Transverse colon (tissue), 4 donors: ENCODE measurements around the gene PAPPA. TPM values are rescaled to one million over a fixed set of nuclear protein-coding genes. Genes with fewer than 3 reads are reported as not detected.

Experiments
- DNase-seq: peaks from one replicate; pipeline ENCODE4 v3.0.0-alpha.2; 2019
- H3K27ac ChIP-seq, 4 donors: fragments of 200-600 bp; sonication (generic); 2 replicates each; pipeline ENCODE4 v1.5.1; 2016 to 2018; ENCODE audit warnings: inconsistent platforms in 4 of 4
- H3K27me3 ChIP-seq: fragments of 200-600 bp; sonication (generic); 2 replicates; pipeline ENCODE4 v1.5.1; 2017; ENCODE audit warnings: inconsistent platforms
- H3K36me3 ChIP-seq, 4 donors: fragments of 200-600 bp; sonication (generic); 2 replicates each; pipeline ENCODE4 v1.5.1; 2017 to 2019; ENCODE audit warnings: inconsistent platforms in 4 of 4
- H3K4me1 ChIP-seq, 4 donors: fragments of 200-600 bp; sonication (generic); 2 replicates each; pipeline ENCODE4 v1.5.1; 2017 to 2020; ENCODE audit warnings: inconsistent platforms in 4 of 4
- H3K4me3 ChIP-seq, 4 donors: fragments of 200-600 bp; sonication (generic); 1 replicate in 1 of 4; 2 replicates in 3 of 4; pipeline versions ENCODE4 v1.5.1 to v1.6.1; 2017 to 2019; ENCODE audit warnings: inconsistent platforms in 4 of 4
- H3K9me3 ChIP-seq, 2 donors: fragments of 200-600 bp; sonication (generic); 2 replicates each; pipeline ENCODE4 v1.5.1; 2017 to 2019; ENCODE audit warnings: inconsistent platforms in 2 of 2
- EP300 ChIP-seq: sonication (generic); formaldehyde crosslinking; IDR thresholded peaks from one replicate; pipeline ENCODE4 v1.6.1; 2017; ENCODE audit warnings: antibody characterized with exemption, low read depth
- POLR2A ChIP-seq: fragments of 450-650 bp; IDR thresholded peaks from one replicate; pipeline ENCODE4 v1.6.1; 2016; ENCODE audit warnings: antibody characterized with exemption, mild to moderate bottlenecking, moderate library complexity
- POLR2AphosphoS5 ChIP-seq, 3 donors: sonication (generic); formaldehyde crosslinking; IDR thresholded peaks; one replicate each; pipeline ENCODE4 v1.6.1; 2016; ENCODE audit warnings: antibody characterized with exemption in 3 of 3
- WGBS, 2 donors: methylation state at CpG; one replicate each; pipeline ENCODE4 v1.1.5; 2018; ENCODE audit warnings: low coverage in 1 of 2; 5-methylcytosine and 5-hydroxymethylcytosine counted together
- in situ Hi-C, 4 donors: fragments of 200-750 bp; cut with MboI; loops; one replicate each; pipeline versions ENCODE4 v1.15.0 to v1.15.1; 2017; ENCODE audit warnings: low sequenced_read_pairs in 3 of 4, low pct_ligation_motif_present in 1 of 4, low pct_unique_long_range_greater_than_20kb in 1 of 4
- intact Hi-C: fragments of 100-400 bp; cut with DNase I; formaldehyde crosslinking; loops from one replicate; pipeline ENCODE4 v1.15.1; 2023; ENCODE audit warnings: low total_unique reads
- total RNA-seq, 4 donors: library from RNA; depleted of rRNA; stranded (reverse); fragments of >200 nt; gene quantifications; one replicate each; pipeline ENCODE4 v1.1.0, GENCODE V29; 2016
- TF ChIP-seq, protein P1 (sequence below), 5 experiments: fragments of 200-600 bp in 3 of 5; fragments of 450-650 bp in 2 of 5; sonication (generic) in 3 of 5; IDR thresholded peaks; 1 replicate in 2 of 5; 2 replicates in 3 of 5; pipeline ENCODE4 v1.5.1; 2016 to 2017; ENCODE audit warnings: antibody characterized with exemption in 5 of 5, inconsistent platforms in 3 of 5, mild to moderate bottlenecking in 2 of 5, moderate library complexity in 1 of 5

PAPPA gene
- total RNA-seq, 4 donors from 2014 or later, result 0.37 to 4.4 (median 1.4) TPM

DNA sequence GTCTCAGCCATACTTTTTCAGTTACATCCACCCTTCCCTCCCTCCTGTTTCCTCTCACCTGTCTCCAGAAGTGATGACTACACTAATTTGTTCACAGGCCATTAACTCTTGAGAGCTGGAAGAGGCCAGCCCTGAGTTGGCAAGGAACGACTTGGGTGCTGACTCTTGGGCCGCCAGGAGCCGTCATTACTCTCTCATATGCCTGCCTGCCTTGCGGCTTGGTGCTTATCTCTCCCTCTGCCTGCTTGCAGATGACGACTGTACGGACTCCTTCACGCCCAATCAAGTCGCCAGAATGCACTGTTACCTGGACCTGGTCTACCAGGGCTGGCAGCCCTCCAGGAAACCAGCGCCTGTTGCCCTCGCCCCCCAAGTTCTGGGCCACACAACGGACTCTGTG, 66.1 kb downstream of the PAPPA start:
- no peaks in the 10 kb centered on the region for H3K27me3 ChIP-seq

DNA sequence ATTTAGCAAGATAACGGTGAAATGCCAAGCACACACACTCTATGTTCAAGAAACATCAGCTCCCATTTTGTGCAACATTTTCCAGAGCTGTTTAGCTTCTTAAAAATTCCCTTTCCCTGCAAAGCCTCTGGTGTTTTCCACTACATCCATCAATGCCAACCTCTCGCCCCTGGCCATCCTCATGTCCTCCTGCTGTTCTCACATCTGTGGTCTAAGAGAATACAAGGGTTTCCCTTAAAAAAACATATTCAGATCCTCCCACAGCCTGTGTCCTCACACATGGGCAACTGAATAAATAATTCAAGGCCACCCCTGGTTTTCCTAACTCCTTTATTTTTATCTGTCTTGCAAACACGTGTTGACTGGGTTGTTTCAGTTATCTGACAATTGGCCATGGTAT, 70.3 kb downstream of the PAPPA start:
- Histone ChIP-seq H3K4me3 (no peak overlapping the region), H3K36me3 (no peaks in the 10 kb centered on the region), H3K27ac (no peak overlapping the region), H3K4me1 (no peaks in the 10 kb centered on the region), H3K27me3 (no peaks in the 10 kb centered on the region), H3K9me3 (no peaks in the 10 kb centered on the region)
- in situ Hi-C loops (no loop called here), intact Hi-C loops (no loop called here)
- WGBS, 2 donors, result 74 to 76% methylated on average over 3 of the region's 3 CpGs
- TF ChIP-seq EP300 (no peak), POLR2A (no peak), POLR2AphosphoS5 (IDR thresholded peaks at IDR 0.05) (no peak)
- TF ChIP-seq, protein P1, sequence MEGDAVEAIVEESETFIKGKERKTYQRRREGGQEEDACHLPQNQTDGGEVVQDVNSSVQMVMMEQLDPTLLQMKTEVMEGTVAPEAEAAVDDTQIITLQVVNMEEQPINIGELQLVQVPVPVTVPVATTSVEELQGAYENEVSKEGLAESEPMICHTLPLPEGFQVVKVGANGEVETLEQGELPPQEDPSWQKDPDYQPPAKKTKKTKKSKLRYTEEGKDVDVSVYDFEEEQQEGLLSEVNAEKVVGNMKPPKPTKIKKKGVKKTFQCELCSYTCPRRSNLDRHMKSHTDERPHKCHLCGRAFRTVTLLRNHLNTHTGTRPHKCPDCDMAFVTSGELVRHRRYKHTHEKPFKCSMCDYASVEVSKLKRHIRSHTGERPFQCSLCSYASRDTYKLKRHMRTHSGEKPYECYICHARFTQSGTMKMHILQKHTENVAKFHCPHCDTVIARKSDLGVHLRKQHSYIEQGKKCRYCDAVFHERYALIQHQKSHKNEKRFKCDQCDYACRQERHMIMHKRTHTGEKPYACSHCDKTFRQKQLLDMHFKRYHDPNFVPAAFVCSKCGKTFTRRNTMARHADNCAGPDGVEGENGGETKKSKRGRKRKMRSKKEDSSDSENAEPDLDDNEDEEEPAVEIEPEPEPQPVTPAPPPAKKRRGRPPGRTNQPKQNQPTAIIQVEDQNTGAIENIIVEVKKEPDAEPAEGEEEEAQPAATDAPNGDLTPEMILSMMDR (IDR thresholded peaks at IDR 0.05), result no peak
- DNase-seq, result no peak

More for the DNA sequence above, 66.1 kb downstream of the PAPPA start:
- H3K4me3 ChIP-seq, result no peak overlapping the region
- H3K4me1 ChIP-seq, result no peaks in the 10 kb centered on the region
- 80 to 87% methylated on average over 1 to 11 of the region's 11 CpGs for WGBS, 2 donors
- intact Hi-C loops, result no loop called here
- no peak for TF ChIP-seq POLR2AphosphoS5 (IDR thresholded peaks at IDR 0.05)
- no peak for TF ChIP-seq POLR2A
- no peak for TF ChIP-seq EP300
- TF ChIP-seq, protein P1 (IDR thresholded peaks at IDR 0.05), result no peak
- DNase-seq, result no peak
- H3K27ac ChIP-seq, result no peak overlapping the region
- H3K36me3 ChIP-seq, result no peaks in the 10 kb centered on the region
- in situ Hi-C loops, result no loop called here
- H3K9me3 ChIP-seq, result no peaks in the 10 kb centered on the region

DNA sequence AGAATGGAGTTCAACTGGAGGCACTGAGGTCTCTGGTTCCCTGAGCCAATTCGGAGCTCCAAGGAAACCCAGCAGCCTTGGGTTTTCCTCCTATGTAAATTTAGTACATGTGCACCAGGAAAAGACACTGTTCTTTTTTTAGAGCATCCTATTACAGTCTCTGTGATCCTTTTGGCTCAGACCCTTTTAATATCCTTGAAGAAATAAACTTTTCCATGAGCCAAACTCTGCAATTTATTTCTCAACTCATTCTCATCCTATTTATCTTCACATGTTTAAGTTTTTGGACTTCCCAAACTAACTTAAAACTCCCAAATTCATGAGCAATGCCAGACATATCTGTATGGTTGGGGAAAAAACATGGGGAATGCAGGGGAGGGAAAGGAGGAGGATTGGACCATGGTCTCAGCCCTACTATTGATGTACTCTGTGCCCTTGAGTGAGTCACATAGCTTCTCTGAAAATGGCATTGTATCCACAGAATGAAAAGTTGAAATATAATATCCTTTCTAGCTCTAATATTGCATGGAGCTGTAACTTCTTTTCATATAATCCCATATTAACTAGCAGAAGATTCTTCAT, 76.6 kb downstream of the PAPPA start:
- TF ChIP-seq POLR2A (no peak), POLR2AphosphoS5 (IDR thresholded peaks at IDR 0.05) (no peak)
- TF ChIP-seq, protein P1 (IDR thresholded peaks at IDR 0.05), result no peak
- no peak overlapping the region for H3K4me3 ChIP-seq
- no peak for DNase-seq
- H3K9me3 ChIP-seq, result no peaks in the 10 kb centered on the region
- H3K27ac ChIP-seq, result no peak overlapping the region
- intact Hi-C loops, result no loop called here
- no peaks in the 10 kb centered on the region for H3K27me3 ChIP-seq
- WGBS, 2 donors, result 0 to 40% methylated on average over 1 of the region's 1 CpG
- H3K36me3 ChIP-seq, result no peaks in the 10 kb centered on the region
- H3K4me1 ChIP-seq, result no peaks in the 10 kb centered on the region
- in situ Hi-C loops, result no loop called here

DNA sequence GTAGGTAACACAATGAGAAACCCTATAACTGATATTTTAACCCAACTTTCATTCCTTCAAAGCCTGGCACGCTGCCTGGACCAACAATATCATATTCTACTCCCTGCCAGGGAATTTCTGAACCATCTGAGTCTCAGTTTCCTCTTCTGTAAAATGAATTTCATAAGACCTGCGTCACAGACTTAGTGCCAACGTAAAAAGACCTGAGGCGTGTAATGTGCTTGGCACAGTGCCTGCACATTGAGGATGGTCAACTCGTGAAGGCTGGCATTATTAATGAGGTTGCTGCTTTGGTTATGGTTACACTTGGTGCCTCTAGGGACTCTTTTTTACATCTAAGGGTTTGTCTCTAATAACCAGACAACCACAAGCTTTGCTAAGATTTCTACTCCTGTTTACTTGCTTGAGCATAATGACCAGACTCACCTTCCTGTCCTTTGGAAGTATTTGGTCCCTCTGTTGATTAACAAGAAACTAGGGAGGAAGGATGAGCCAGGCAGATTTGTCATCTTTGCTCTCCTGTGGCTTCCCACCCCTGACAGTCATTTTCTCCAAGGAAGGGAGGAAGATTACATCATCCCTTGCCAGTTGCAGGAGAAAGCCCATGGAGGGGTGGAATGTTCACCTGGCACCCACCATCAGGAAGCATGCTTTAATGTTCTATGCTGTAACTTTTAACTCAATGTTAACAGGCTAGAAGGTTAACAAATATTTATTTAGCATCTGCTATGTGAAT, 79.0 kb downstream of the PAPPA start:
- no peaks in the 10 kb centered on the region for H3K4me1 ChIP-seq
- 66 to 69% methylated on average over 5 of the region's 5 CpGs for WGBS, 2 donors
- TF ChIP-seq, protein P1 (IDR thresholded peaks at IDR 0.05), result no peak
- TF ChIP-seq POLR2AphosphoS5 (IDR thresholded peaks at IDR 0.05) (no peak), EP300 (no peak), POLR2A (no peak)
- in situ Hi-C loops (no loop called here), intact Hi-C loops (no loop called here)
- no peak overlapping the region for H3K4me3 ChIP-seq
- H3K36me3 ChIP-seq, result no peaks in the 10 kb centered on the region
- H3K27ac ChIP-seq, result no peak overlapping the region
- no peaks in the 10 kb centered on the region for H3K27me3 ChIP-seq
- H3K9me3 ChIP-seq, result no peaks in the 10 kb centered on the region
- no peak for DNase-seq
